DND-41 (cell line): ENCODE data around the gene NAA15.
"Not testable (repeated sequence)": the region's sequence is repeated elsewhere in the genome, so short reads cannot be mapped to it uniquely, and the experiment has no call there.

ENCODE experiments used
- EZH2 ChIP-seq: IDR thresholded peaks from 3 replicates; pipeline ENCODE4 v1.6.1; 2012; ENCODE audit warnings: borderline replicate concordance, low read depth, mild to moderate bottlenecking, moderate library complexity, low read length, inconsistent platforms; ENCODE audit not compliant: severe bottlenecking
- TF ChIP-seq, protein P1 (sequence below): IDR thresholded peaks from 2 replicates; pipeline ENCODE4 v1.5.1; 2012; ENCODE audit warnings: borderline replicate concordance, low read length, moderate library complexity, mild to moderate bottlenecking; ENCODE audit not compliant: poor library complexity, severe bottlenecking; ENCODE audit errors: extremely low read depth

DNA sequence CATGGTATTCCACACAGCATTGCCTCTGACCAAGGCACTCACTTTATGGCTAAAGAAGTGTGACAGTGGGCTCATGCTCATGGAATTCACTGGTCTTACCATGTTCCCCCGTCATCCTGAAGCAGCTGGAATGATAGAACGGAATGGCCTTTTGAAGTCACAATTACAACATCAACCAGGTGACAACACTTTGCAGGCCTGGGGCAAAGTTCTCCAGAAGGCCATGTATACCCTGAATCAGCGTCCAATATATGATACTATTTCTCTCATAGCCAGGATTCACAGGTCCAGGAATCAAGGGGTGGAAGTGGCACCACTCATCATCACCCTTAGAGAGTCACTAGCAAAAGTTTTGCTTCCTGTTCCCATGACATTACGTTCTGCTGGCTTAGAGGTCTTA, 145.8 kb downstream of the NAA15 start:
- TF ChIP-seq, protein P1, sequence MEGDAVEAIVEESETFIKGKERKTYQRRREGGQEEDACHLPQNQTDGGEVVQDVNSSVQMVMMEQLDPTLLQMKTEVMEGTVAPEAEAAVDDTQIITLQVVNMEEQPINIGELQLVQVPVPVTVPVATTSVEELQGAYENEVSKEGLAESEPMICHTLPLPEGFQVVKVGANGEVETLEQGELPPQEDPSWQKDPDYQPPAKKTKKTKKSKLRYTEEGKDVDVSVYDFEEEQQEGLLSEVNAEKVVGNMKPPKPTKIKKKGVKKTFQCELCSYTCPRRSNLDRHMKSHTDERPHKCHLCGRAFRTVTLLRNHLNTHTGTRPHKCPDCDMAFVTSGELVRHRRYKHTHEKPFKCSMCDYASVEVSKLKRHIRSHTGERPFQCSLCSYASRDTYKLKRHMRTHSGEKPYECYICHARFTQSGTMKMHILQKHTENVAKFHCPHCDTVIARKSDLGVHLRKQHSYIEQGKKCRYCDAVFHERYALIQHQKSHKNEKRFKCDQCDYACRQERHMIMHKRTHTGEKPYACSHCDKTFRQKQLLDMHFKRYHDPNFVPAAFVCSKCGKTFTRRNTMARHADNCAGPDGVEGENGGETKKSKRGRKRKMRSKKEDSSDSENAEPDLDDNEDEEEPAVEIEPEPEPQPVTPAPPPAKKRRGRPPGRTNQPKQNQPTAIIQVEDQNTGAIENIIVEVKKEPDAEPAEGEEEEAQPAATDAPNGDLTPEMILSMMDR: not testable (repeated sequence)
- not testable (repeated sequence) for TF ChIP-seq EZH2
